Lower lobe of right lung (tissue), 2 donors: ENCODE data around the gene RANBP9. TPM values are rescaled to one million over a fixed set of nuclear protein-coding genes. Genes with fewer than 3 reads are reported as not detected.

Experiments
- ATAC-seq, 2 donors: fragments of 200-7000 bp; cut with Tn5 transposase; one replicate each; pipeline ENCODE4 v1.9.1; 2020 to 2022; ENCODE audit warnings: mild to moderate bottlenecking in 2 of 2, moderate library complexity in 2 of 2
- DNase-seq: peaks from one replicate; pipeline ENCODE4 v3.0.0-alpha.2; 2020
- H3K27ac ChIP-seq: fragments of 200-600 bp; one replicate; pipeline ENCODE4 v1.8.0; 2022
- H3K27me3 ChIP-seq: fragments of 200-600 bp; one replicate; pipeline ENCODE4 v1.8.0; 2022; ENCODE audit warnings: low read depth
- H3K36me3 ChIP-seq: fragments of 200-600 bp; one replicate; pipeline ENCODE4 v1.8.0; 2022; ENCODE audit warnings: mild to moderate bottlenecking
- H3K4me1 ChIP-seq: fragments of 200-600 bp; one replicate; pipeline ENCODE4 v1.8.0; 2022
- H3K4me3 ChIP-seq: fragments of 200-600 bp; one replicate; pipeline ENCODE4 v1.8.0; 2022; ENCODE audit warnings: mild to moderate bottlenecking
- H3K9me3 ChIP-seq: fragments of 200-600 bp; one replicate; pipeline ENCODE4 v1.8.0; 2022
- intact Hi-C: fragments of 100-400 bp; cut with DNase I; formaldehyde crosslinking; loops from one replicate; pipeline ENCODE4 v1.11.0; 2022
- total RNA-seq: library from RNA; stranded (reverse); fragmentation: NEBNext Ultra II Directional; extraction: Animal tissue kit (Norgen Biotek cat#: 25700); gene quantifications from one replicate; pipeline ENCODE4 v1.2.1, GENCODE V29; 2021
- TF ChIP-seq, protein P1 (sequence below): fragments of 200-600 bp; IDR thresholded peaks from one replicate; pipeline ENCODE4 v1.8.0; 2022; ENCODE audit warnings: antibody characterized with exemption, mild to moderate bottlenecking
- donor health status: DM: no; HTN: yes; CAD: no; lungs with severe emphysema.

The RANBP9 gene
- total RNA-seq, 1 donor from 2014 or later = 37.0 TPM

DNA sequence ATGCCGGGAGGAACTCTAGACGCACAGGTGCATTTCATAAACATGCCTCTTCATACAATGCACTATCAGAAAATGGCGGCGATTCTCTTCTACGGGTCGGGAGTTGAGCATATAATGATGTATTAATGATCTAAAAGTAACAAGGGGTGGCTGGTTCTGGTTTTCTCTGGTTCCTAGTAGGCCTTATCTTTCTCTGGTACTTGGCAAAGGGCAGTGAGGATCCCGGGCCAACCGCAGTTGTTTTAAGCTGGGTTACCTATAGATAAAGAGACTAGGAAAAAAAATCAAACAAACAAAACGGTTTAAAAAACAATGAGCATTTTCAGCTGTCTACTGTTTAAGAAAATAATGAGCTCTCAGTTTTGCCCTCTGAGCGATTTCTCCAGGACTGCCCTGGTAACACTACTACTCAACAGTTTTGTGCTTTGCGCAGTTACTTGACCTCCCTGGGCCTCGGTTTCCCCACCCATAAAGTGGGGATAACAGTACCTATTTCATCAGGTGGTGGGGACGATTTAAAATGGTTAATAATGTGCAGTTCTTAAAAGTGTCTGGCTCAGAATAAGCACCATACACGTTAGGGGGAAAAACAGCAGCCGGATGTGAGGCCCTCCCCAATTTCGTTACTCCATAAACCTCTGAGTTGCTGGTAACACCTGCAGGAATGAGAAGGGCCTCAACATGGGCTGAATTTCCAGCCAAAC lies 138.5 kb downstream of the RANBP9 start:
- Histone ChIP-seq H3K9me3 (no peaks in the 10 kb centered on the region), H3K36me3 (no peaks in the 10 kb centered on the region), H3K4me1 (peaks cover 15% of the 10 kb centered on the region), H3K4me3 (peak overlapping the region; percentile 84), H3K27me3 (no peaks in the 10 kb centered on the region), H3K27ac (peak overlapping the region; percentile 97)
- DNase-seq (no peak), ATAC-seq (no peak)
- intact Hi-C loops = no loop called here
- TF ChIP-seq, protein P1, sequence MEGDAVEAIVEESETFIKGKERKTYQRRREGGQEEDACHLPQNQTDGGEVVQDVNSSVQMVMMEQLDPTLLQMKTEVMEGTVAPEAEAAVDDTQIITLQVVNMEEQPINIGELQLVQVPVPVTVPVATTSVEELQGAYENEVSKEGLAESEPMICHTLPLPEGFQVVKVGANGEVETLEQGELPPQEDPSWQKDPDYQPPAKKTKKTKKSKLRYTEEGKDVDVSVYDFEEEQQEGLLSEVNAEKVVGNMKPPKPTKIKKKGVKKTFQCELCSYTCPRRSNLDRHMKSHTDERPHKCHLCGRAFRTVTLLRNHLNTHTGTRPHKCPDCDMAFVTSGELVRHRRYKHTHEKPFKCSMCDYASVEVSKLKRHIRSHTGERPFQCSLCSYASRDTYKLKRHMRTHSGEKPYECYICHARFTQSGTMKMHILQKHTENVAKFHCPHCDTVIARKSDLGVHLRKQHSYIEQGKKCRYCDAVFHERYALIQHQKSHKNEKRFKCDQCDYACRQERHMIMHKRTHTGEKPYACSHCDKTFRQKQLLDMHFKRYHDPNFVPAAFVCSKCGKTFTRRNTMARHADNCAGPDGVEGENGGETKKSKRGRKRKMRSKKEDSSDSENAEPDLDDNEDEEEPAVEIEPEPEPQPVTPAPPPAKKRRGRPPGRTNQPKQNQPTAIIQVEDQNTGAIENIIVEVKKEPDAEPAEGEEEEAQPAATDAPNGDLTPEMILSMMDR = no peak

DNA sequence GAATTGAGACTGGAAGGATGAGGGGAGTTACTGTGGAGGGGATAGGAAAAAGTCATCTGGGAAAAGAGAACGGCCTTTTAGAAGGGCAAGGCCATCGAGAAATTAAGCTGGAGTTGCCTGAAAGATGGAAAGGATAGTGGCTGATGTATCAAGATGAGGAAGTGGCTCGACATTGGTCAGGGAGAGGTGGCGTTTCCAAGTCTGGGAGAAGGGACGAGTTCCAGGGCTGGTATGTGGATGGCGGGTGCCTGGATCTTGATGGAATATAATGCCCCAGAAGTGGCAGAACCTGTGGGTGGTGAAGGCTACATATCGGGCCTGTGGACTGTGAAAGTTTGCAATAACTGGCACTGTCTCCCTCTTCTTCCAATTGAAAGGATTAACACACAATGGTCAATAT lies 139.4 kb downstream of the RANBP9 start:
- no peak overlapping the region for H3K27ac ChIP-seq
- ATAC-seq = no peak
- H3K36me3 ChIP-seq = no peaks in the 10 kb centered on the region
- H3K4me1 ChIP-seq = peaks cover 15% of the 10 kb centered on the region
- TF ChIP-seq, protein P1 = no peak
- peaks cover 5% of the 10 kb centered on the region for H3K27me3 ChIP-seq
- H3K9me3 ChIP-seq = no peaks in the 10 kb centered on the region
- DNase-seq = no peak
- intact Hi-C loops = no loop called here
- H3K4me3 ChIP-seq = no peak overlapping the region

Other genes starting within 250 kb of the RANBP9 start
- gene GFOD1, start 224.2 kb downstream of the RANBP9 start, total RNA-seq = 20.2 TPM
- 15.3 TPM for gene SIRT5, start 137.2 kb downstream of the RANBP9 start, total RNA-seq
- gene NOL7, start 96.5 kb downstream of the RANBP9 start, total RNA-seq = 49.3 TPM
- gene MCUR1, start 102.7 kb upstream of the RANBP9 start, total RNA-seq = 26.1 TPM
- 5.3 TPM for gene RNF182, start 213.1 kb upstream of the RANBP9 start, total RNA-seq